ENCODE data around the gene GABRG2.
"Not testable (repeated sequence)": the region's sequence is repeated elsewhere in the genome, so short reads cannot be mapped to it uniquely, and the experiment has no call there.

Gene GABRG2

DNA sequence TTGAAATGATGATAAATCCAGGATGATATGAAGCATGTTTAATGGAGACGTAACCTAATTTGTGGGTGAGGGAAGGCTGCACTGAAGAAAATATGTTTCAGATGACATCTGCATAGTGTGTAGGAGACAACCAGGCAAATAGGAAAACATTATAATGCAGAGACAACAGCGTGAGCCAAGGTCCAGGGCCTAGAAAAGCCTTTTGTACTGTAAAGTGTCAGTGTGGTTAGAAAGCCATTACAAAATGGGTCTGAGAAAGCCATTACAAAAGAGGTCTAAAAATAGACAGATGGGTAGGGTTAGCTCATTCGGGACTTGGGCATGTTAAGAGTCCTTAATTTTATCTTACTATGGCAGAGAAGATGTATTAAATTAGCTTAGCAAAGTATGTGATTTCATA lies 14.9 kb upstream of the GABRG2 start:
- H3K9me3 ChIP-seq: no peaks in the 10 kb centered on the region
- no peaks in the 10 kb centered on the region for H3K36me3 ChIP-seq
- intact Hi-C loops (cut with DNase I; ENCODE audit: low total_unique reads): no loop called here
- TF ChIP-seq, protein P1, sequence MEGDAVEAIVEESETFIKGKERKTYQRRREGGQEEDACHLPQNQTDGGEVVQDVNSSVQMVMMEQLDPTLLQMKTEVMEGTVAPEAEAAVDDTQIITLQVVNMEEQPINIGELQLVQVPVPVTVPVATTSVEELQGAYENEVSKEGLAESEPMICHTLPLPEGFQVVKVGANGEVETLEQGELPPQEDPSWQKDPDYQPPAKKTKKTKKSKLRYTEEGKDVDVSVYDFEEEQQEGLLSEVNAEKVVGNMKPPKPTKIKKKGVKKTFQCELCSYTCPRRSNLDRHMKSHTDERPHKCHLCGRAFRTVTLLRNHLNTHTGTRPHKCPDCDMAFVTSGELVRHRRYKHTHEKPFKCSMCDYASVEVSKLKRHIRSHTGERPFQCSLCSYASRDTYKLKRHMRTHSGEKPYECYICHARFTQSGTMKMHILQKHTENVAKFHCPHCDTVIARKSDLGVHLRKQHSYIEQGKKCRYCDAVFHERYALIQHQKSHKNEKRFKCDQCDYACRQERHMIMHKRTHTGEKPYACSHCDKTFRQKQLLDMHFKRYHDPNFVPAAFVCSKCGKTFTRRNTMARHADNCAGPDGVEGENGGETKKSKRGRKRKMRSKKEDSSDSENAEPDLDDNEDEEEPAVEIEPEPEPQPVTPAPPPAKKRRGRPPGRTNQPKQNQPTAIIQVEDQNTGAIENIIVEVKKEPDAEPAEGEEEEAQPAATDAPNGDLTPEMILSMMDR (IDR thresholded peaks at IDR 0.05): no peak
- H3K27ac ChIP-seq: no peak overlapping the region
- no peak for DNase-seq
- H3K4me3 ChIP-seq: no peak overlapping the region
- no peaks in the 10 kb centered on the region for H3K27me3 ChIP-seq
- no peaks in the 10 kb centered on the region for H3K4me1 ChIP-seq

DNA sequence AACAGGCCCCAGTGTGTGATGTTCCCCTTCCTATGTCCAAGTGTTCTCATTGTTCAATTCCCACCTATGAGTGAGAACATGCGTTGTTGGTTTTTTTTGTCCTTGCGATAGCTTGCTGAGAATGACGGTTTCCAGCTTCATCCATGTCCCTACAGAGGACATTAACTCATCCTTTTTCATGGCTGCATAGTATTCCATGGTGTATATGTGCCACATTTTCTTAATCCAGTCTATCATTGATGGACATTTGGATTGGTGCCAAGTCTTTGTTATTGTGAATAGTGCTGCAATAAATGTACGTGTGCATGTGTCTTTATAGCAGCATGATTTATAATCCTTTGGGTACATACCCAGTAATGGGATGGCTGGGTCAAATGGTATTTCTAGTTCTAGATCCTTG lies 12.5 kb upstream of the GABRG2 start:
- H3K4me3 ChIP-seq; intact Hi-C loops (cut with DNase I; ENCODE audit: low total_unique reads); DNase-seq: not testable (repeated sequence)

DNA sequence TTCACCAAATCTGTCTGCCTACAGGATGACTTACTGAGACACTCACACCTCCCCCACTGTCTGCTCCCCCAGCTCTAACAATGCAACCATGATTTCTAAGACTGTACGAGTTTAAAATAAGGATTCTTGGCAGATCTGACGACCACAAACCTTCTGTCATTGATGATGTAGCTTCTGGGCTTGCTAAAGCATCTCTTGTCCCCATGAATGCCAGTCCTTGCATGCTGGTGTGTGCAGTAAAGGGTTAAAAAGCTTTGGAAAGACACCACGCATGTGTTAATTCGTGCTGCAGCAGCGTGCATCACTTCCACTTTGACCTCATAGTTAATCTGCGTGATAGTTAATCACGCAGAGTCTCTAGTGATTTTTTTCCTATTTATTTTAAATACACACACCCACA lies 411 bp upstream of the GABRG2 start:
- Histone ChIP-seq H3K36me3 (no peaks in the 10 kb centered on the region), H3K27ac (no peak overlapping the region), H3K4me1 (no peaks in the 10 kb centered on the region), H3K9me3 (no peaks in the 10 kb centered on the region), H3K4me3 (no peak overlapping the region), H3K27me3 (peaks cover 0 to 8% of the 10 kb centered on the region in 2 donors)
- intact Hi-C loops (cut with DNase I; ENCODE audit: low total_unique reads): no loop called here
- TF ChIP-seq, protein P1 (IDR thresholded peaks at IDR 0.05): no peak
- no peak for DNase-seq

More for the DNA sequence above, 12.5 kb upstream of the GABRG2 start:
- not testable (repeated sequence) for H3K4me1 ChIP-seq, H3K9me3 ChIP-seq, H3K27me3 ChIP-seq, H3K36me3 ChIP-seq, H3K27ac ChIP-seq

DNA sequence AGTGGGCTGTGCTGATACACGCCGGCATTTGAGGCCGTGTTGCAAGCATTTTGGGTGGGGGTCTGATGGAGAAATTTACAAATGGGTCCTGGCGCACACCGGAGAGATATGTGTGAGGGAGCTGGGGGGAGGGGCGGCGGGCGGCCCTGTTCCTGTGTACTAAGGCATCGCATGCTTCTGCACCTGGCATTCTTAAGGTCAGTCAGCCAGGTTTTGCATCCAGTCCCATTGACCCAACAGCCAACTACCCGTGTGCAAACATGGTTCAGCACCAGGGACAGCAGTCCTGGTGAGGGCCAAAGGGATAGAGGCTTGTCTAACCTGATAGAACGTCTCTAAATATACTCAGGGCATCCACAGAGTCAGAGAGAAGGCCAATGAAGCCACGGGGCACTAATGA lies 839 bp downstream of the GABRG2 start:
- H3K36me3 ChIP-seq: no peaks in the 10 kb centered on the region
- no peak overlapping the region for H3K27ac ChIP-seq
- H3K9me3 ChIP-seq: no peaks in the 10 kb centered on the region
- no peaks in the 10 kb centered on the region for H3K4me1 ChIP-seq
- intact Hi-C loops (cut with DNase I; ENCODE audit: low total_unique reads): no loop called here
- peaks cover 0 to 8% of the 10 kb centered on the region in 2 donors for H3K27me3 ChIP-seq
- TF ChIP-seq, protein P1 (IDR thresholded peaks at IDR 0.05): no peak
- DNase-seq: no peak
- H3K4me3 ChIP-seq: no peak overlapping the region

DNA sequence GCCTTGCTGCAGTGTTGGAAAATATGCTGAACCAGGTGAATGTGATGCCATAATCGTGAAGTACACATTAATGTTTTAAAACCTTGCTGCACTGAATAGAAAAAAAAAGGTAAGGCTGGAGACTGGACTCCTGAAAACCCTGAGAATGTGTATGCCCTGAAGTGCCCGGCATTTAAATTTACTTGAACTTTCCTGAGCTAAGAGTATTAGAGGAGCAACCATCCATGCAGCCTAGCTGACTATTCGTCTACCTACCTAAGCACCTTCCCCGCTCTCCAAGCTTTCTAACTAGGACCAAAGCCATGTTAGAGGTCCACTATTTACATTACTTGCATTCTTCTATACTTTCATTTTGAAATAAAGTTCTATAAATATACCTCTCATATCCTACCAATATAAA lies 1.4 kb downstream of the GABRG2 start:
- H3K9me3 ChIP-seq: no peaks in the 10 kb centered on the region
- H3K27me3 ChIP-seq: peaks cover 0 to 8% of the 10 kb centered on the region in 2 donors
- no peak overlapping the region for H3K27ac ChIP-seq
- DNase-seq: no peak
- H3K4me3 ChIP-seq: no peak overlapping the region
- H3K4me1 ChIP-seq: no peaks in the 10 kb centered on the region
- H3K36me3 ChIP-seq: no peaks in the 10 kb centered on the region
- intact Hi-C loops (cut with DNase I; ENCODE audit: low total_unique reads): no loop called here
- TF ChIP-seq, protein P1 (IDR thresholded peaks at IDR 0.05): no peak

DNA sequence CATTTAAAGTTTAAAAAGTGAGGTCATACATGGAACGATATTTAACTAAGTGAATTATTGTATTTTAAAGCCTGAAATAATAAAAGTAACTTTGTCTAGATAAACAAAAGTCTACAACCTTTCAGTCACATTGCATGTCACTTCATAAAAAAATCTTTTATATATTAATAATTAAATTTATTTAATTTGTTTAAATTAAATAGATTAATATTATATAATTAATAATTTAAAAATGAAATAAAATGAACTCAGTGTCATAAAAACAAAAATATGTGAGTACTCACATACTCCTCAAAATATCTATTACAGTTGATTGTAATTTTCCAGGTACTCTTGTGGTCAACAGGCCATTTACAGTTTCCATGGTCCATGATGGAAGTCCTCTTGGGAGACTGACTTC lies 11.2 kb downstream of the GABRG2 start:
- TF ChIP-seq, protein P1 (IDR thresholded peaks at IDR 0.05): no peak
- DNase-seq: no peak
- no peak overlapping the region for H3K4me3 ChIP-seq
- intact Hi-C loops (cut with DNase I; ENCODE audit: low total_unique reads): no loop called here
- H3K4me1 ChIP-seq: no peaks in the 10 kb centered on the region
- H3K36me3 ChIP-seq: no peaks in the 10 kb centered on the region
- H3K9me3 ChIP-seq: no peaks in the 10 kb centered on the region
- no peak overlapping the region for H3K27ac ChIP-seq
- H3K27me3 ChIP-seq: no peaks in the 10 kb centered on the region
